ENCODE data around the gene PPP2R5A. TPM values are rescaled to one million over a fixed set of nuclear protein-coding genes. Genes with fewer than 3 reads are reported as not detected.

Gene PPP2R5A
- polyA plus RNA-seq, 1 experiment = 10.2 TPM

DNA sequence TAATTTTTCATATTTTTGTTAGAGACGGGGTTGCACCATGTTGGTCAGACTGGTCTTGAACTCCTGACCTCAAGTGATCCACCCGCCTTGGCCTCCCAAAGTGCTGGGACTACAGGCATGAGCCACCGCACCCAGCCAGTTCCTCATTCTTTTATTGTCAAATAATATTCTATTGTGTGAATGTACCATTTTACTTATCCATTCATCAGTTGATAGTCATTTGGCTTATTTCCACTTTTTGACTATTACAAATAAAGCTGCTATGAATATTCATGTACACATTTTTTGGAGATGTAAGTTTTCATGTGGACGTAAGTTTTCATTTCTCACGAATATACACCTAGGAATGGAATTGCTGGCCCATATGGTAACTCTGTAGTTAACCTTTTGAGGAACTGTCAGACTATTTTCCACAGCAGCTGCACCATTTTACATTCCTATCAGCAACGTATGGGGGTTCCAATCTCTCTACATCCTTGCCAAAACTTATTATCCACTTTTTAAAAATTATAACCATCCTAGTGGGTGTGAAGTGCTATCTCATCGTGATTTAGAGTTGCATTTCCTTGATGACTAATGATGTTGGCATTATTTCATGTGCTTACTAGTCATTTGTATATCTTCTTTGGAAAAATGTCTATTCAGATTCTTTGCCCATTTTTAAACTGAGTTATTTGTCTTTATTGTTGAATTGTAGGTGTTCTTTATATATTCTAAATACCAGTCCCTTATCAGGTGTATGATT, 116.8 kb downstream of the PPP2R5A start:
- H3K27me3 ChIP-seq (ENCODE audit: control insufficient read depth, insufficient read depth, low read length) = no peaks in the 10 kb centered on the region
- TF ChIP-seq, protein P1, sequence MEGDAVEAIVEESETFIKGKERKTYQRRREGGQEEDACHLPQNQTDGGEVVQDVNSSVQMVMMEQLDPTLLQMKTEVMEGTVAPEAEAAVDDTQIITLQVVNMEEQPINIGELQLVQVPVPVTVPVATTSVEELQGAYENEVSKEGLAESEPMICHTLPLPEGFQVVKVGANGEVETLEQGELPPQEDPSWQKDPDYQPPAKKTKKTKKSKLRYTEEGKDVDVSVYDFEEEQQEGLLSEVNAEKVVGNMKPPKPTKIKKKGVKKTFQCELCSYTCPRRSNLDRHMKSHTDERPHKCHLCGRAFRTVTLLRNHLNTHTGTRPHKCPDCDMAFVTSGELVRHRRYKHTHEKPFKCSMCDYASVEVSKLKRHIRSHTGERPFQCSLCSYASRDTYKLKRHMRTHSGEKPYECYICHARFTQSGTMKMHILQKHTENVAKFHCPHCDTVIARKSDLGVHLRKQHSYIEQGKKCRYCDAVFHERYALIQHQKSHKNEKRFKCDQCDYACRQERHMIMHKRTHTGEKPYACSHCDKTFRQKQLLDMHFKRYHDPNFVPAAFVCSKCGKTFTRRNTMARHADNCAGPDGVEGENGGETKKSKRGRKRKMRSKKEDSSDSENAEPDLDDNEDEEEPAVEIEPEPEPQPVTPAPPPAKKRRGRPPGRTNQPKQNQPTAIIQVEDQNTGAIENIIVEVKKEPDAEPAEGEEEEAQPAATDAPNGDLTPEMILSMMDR (IDR thresholded peaks at IDR 0.05; ENCODE audit: insufficient read depth, low read depth, low read length) = no peak
- H3K4me3 ChIP-seq (ENCODE audit: low read depth, low read length) = no peak overlapping the region
- ChIA-PET CTCF (no interaction called here), POLR2A (no interaction called here)
- DNase-seq (ENCODE audit: low read depth) = no peak
- H3K36me3 ChIP-seq (ENCODE audit: control insufficient read depth, insufficient read depth, low read length) = peaks cover 2% of the 10 kb centered on the region; the same call in 1 of the 2 replicates

DNA sequence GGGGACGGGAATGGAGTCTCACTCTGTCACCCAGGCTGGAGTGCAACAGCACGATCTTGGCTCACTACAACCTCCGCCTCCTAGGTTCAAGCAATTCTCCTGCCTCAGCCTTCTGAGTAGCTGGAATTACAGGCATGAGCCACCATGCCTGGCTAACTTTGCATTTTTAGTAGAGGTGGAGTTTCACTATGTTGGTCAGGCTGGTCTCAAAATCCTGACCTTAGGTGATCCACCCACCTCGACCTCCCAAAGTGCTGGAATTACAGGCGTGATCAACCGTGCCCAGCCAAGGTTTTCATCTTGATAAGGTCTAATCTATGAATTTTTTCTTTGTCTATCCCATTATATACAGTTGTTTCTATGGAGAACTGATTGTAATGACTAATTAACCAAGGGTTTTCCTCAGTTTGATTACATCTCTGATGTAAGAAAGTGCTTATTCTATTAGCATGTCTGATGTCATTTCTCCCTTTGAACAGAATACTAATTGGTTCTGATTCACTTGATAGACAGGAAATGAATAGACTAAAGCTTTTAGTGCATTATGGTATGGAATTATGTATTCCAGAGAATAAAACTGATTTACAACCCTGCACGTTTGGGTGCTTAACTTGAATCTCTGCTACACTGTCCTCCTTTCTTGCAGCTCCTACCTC, 117.6 kb downstream of the PPP2R5A start:
- Histone ChIP-seq H3K27me3 (ENCODE audit: control insufficient read depth, insufficient read depth, low read length) (no peaks in the 10 kb centered on the region), H3K36me3 (ENCODE audit: control insufficient read depth, insufficient read depth, low read length) (peaks cover 2% of the 10 kb centered on the region; the same call in 1 of the 2 replicates), H3K4me3 (ENCODE audit: low read depth, low read length) (no peak overlapping the region)
- ChIA-PET CTCF (interaction anchor here (0.6 kb wide), 1 partner anchor 39 kb away, joined by 3 read pairs; no protein-coding TSS in a partner anchor), POLR2A (no interaction called here)
- TF ChIP-seq, protein P1 (IDR thresholded peaks at IDR 0.05; ENCODE audit: insufficient read depth, low read depth, low read length) = no peak
- no peak for DNase-seq (ENCODE audit: low read depth)

GRCh38 chr1:212410231-212410820, 125.1 kb downstream of the PPP2R5A start:
- no peak for DNase-seq (ENCODE audit: low read depth)
- no peaks in the 10 kb centered on the region for H3K27me3 ChIP-seq (ENCODE audit: control insufficient read depth, insufficient read depth, low read length)
- ChIA-PET CTCF (no interaction called here), POLR2A (no interaction called here)
- H3K36me3 ChIP-seq (ENCODE audit: control insufficient read depth, insufficient read depth, low read length) = peaks cover 4% of the 10 kb centered on the region
- TF ChIP-seq, protein P1 (IDR thresholded peaks at IDR 0.05; ENCODE audit: insufficient read depth, low read depth, low read length) = no peak
- no peak overlapping the region for H3K4me3 ChIP-seq (ENCODE audit: low read depth, low read length)

Small RNA genes within 50 kb of the gene (small RNA-seq; reads per million reads assigned to genes)
- gene SNORA16B (ENCODE audit: insufficient read length, low read depth, low replicate concordance) = not detected

Other genes starting within 250 kb of the PPP2R5A start
- gene INTS7, start 249.9 kb upstream of the PPP2R5A start, polyA plus RNA-seq (2011; rRNA removed) = 11.6 and 18.4 TPM in 2 replicates
- gene DTL, start 249.7 kb upstream of the PPP2R5A start, polyA plus RNA-seq (2011; rRNA removed) = 7.7 and 8.3 TPM in 2 replicates
- gene PACC1, start 129.5 kb downstream of the PPP2R5A start, polyA plus RNA-seq (2011; rRNA removed) = 8.3 and 12.7 TPM in 2 replicates
- 77.4 and 85.6 TPM in 2 replicates for gene NENF, start 147.5 kb downstream of the PPP2R5A start, polyA plus RNA-seq (2011; rRNA removed)

Data from BJ (cell line).